Neural crest cell (in vitro differentiated cells): ENCODE results near the gene LCP2. TPM values are rescaled to one million over a fixed set of nuclear protein-coding genes. Genes with fewer than 3 reads are reported as not detected.

Experiments
- DNase-seq: peaks from one replicate; pipeline ENCODE4 v3.0.0; 2021; ENCODE audit warnings: low read depth, mixed read lengths, low spot score
- H3K27ac Mint-ChIP-seq: one replicate; pipeline ENCODE4 v1.8.0; 2021; ENCODE audit warnings: mild to moderate bottlenecking, mixed read lengths; ENCODE audit not compliant: unreplicated experiment
- H3K27me3 Mint-ChIP-seq: 2 replicates; pipeline ENCODE4 v1.8.0; 2021; ENCODE audit warnings: low read depth, mild to moderate bottlenecking, mixed read lengths
- H3K36me3 Mint-ChIP-seq: 2 replicates; pipeline ENCODE4 v1.8.0; 2021; ENCODE audit warnings: low read depth, mild to moderate bottlenecking, mixed read lengths
- H3K4me1 Mint-ChIP-seq: 2 replicates; pipeline ENCODE4 v1.8.0; 2021; ENCODE audit warnings: mixed read lengths
- H3K4me3 Mint-ChIP-seq: one replicate; pipeline ENCODE4 v1.8.0; 2021; ENCODE audit warnings: mild to moderate bottlenecking, mixed read lengths
- H3K9me3 Mint-ChIP-seq: 2 replicates; pipeline ENCODE4 v1.8.0; 2021; ENCODE audit warnings: mixed read lengths
- total RNA-seq: library from RNA; stranded (reverse); gene quantifications from 2 replicates; pipeline ENCODE4 v1.2.1, GENCODE V29; 2021
- TF ChIP-seq, protein P1 (sequence below): fragments of 200-600 bp; sonication (generic); conservative IDR thresholded peaks from 2 replicates; pipeline ENCODE4 v1.5.0; 2021; ENCODE audit warnings: antibody characterized with exemption, mild to moderate bottlenecking

Gene LCP2
- total RNA-seq, 1 donor from 2014 or later = not detected

DNA sequence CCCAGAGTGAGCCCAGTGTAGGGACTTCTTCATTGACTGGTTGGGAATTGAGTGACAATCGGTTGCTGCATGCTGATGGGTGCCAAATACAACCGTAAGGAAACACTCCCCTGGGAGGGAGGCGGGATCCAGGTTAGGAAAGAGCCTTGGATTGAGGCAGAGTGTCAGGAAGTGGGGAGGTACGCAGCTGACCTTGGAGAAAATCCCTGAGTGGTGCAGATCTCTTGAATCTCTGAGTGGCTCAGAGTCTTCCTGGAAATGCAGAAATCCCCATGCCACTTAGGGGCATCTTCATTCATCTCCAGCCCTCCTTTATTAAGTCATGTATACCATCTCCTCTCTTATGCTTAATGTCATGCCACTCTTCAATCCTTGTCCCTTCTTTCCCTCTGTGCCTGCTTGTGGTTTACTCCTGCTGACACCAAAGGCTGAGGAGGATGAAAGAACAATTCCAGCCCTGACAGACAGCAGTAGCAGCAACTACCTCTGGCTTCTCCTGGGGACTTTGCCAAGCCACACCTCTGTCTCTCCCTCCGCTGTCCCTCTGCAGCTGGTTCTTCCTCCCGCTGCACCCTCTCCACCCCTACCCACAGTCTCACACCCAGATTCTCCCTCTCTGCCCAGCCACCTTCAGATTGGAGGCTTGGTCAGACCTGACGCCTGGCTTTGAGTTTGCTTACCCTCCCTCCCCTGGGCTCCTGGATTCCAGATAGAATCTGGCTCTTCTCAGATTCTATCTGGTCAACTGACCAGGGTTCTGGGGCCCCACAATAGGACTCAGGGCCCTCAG lies 14.1 kb upstream of the LCP2 start:
- H3K4me3 Mint-ChIP-seq = no peak overlapping the region
- no peak for DNase-seq
- no peaks in the 10 kb centered on the region for H3K36me3 Mint-ChIP-seq
- peaks cover 21% of the 10 kb centered on the region for H3K4me1 Mint-ChIP-seq
- no peaks in the 10 kb centered on the region for H3K27me3 Mint-ChIP-seq
- TF ChIP-seq, protein P1, sequence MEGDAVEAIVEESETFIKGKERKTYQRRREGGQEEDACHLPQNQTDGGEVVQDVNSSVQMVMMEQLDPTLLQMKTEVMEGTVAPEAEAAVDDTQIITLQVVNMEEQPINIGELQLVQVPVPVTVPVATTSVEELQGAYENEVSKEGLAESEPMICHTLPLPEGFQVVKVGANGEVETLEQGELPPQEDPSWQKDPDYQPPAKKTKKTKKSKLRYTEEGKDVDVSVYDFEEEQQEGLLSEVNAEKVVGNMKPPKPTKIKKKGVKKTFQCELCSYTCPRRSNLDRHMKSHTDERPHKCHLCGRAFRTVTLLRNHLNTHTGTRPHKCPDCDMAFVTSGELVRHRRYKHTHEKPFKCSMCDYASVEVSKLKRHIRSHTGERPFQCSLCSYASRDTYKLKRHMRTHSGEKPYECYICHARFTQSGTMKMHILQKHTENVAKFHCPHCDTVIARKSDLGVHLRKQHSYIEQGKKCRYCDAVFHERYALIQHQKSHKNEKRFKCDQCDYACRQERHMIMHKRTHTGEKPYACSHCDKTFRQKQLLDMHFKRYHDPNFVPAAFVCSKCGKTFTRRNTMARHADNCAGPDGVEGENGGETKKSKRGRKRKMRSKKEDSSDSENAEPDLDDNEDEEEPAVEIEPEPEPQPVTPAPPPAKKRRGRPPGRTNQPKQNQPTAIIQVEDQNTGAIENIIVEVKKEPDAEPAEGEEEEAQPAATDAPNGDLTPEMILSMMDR = no peak
- H3K27ac Mint-ChIP-seq = peak overlapping the region; percentile 59
- no peaks in the 10 kb centered on the region for H3K9me3 Mint-ChIP-seq

DNA sequence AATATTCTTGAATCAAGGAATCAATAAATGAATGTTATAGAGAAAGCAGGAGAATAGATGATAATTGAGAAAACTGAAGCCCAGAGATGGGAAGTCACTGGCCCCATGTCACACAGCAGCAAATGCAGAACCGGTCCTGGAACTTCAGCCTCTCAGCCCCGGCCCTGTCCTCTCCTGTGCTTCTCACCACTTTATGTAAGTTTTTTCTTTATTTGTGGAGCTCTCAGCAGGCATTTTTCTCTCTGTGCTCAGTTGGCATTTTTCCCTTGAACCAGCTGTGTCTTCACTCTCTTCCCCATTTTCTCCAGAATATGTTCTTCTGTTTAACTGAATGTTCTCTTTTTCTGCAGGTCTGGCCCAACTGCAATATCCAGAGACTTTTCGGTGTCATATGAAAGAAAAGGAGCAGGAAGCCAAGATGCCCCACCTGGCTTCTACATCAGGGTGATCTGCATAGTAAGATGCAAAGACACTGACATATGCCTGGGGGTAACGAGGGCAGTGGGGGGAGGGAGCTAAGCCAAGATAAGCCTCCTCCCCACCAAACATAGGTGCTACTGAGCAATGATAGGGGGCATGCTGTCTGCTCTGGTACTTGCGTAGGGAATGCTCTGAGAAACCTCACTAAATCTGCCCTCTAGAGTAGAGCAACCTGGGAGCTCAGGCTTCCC lies 12.8 kb upstream of the LCP2 start:
- no peaks in the 10 kb centered on the region for H3K9me3 Mint-ChIP-seq
- H3K27ac Mint-ChIP-seq = no peak overlapping the region
- H3K27me3 Mint-ChIP-seq = no peaks in the 10 kb centered on the region
- H3K4me1 Mint-ChIP-seq = peaks cover 25% of the 10 kb centered on the region
- no peak overlapping the region for H3K4me3 Mint-ChIP-seq
- DNase-seq = no peak
- H3K36me3 Mint-ChIP-seq = no peaks in the 10 kb centered on the region
- TF ChIP-seq, protein P1 = no peak

DNA sequence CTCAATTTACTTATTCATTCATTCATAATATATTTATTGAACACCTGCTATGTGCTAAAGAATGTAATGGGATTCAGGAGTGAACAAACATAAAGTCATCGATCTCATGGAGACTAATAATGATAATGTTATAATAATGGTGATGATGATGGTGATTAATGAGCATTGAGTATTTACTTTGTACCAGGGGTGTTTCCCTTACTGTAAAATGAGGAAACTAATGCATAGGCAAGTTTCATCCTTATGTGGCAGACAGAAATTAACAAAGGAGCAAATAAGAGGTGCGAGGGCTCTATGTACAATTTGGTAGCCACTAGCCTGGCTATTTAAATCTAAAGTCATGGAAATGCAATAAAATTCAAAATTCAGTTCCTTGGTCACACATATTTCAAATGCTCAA lies 11.1 kb upstream of the LCP2 start:
- peaks cover 19% of the 10 kb centered on the region for H3K4me1 Mint-ChIP-seq
- no peak overlapping the region for H3K4me3 Mint-ChIP-seq
- no peak overlapping the region for H3K27ac Mint-ChIP-seq
- no peak for DNase-seq
- no peaks in the 10 kb centered on the region for H3K9me3 Mint-ChIP-seq
- TF ChIP-seq, protein P1 = no peak
- H3K36me3 Mint-ChIP-seq = no peaks in the 10 kb centered on the region
- no peaks in the 10 kb centered on the region for H3K27me3 Mint-ChIP-seq

DNA sequence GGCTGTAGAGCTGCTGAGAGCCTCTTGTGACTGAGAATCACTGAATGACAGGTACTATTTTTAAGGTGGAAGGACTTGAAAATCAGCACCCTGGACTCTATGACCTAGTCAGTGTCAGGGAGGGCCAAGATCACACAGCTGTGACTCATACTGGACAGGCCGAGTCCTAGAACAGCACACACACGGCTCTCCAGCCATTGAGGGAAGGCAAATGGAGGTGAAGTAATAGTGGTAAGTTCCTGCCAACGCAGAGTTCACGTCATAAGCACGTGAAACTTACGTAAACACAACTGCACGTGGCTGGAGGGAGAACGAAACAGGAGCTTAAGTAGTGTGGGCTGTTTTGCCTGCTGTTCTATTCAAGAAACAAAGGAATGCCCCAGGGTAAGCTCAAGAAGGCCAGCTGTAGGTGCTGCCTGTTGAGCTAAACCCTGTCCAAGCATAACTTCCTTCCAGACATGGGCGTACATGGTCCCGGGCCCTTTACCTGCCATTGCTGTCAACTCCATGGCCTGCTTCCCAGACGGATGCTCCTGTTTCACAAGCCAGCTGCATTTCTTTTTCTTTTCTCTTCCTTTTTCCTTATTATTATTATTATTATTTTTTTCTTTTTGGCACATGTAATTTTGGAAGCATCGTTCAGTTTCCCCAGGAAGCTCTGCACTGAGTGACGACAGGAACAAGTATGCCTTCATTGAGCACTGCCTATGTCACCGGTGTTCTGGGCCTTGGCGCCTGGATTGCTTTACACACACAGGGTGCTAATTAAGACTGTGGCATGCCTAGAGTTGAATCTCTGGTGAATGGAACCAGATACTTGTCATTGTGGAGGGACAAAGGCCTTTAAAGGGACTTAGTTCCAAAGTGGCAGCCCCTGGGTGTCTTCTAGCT lies 10.2 kb upstream of the LCP2 start:
- no peaks in the 10 kb centered on the region for H3K9me3 Mint-ChIP-seq
- TF ChIP-seq, protein P1 = no peak
- H3K27ac Mint-ChIP-seq = no peak overlapping the region
- H3K4me3 Mint-ChIP-seq = no peak overlapping the region
- no peak for DNase-seq
- H3K4me1 Mint-ChIP-seq = peaks cover 28% of the 10 kb centered on the region
- H3K27me3 Mint-ChIP-seq = no peaks in the 10 kb centered on the region
- no peaks in the 10 kb centered on the region for H3K36me3 Mint-ChIP-seq

DNA sequence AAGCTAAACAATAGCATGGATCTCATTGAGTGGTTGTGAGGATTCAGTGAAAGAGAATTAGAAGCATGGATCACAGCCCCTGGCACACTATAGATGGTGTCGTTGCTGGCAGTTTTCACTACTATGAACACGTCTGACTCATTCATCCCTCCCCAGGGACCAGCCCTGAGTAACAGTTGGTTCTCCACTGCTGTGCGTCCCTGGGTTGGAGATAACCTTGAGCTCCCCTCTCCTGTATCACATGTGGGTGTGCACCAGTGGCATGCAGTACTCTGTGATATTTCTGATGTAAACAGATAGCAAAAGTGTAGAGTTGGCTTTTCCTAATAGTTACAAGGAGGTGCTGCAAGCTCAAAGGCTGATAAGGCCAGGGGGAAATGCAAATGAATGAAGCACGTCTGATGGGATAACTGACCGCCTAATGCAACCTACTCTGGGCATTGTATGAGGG lies 8.8 kb upstream of the LCP2 start:
- TF ChIP-seq, protein P1 = no peak
- DNase-seq = no peak
- Mint-ChIP-seq H3K27me3 (no peaks in the 10 kb centered on the region), H3K27ac (no peak overlapping the region), H3K36me3 (no peaks in the 10 kb centered on the region), H3K4me3 (no peak overlapping the region), H3K4me1 (peaks cover 33% of the 10 kb centered on the region), H3K9me3 (no peaks in the 10 kb centered on the region)
